ENCODE measurements around the gene RASL10B.

The RASL10B gene

GRCh38 chr17:35768797-35769196 lies 37.4 kb downstream of the RASL10B start:
- no peak for TF ChIP-seq ZNF384 (IDR thresholded peaks at IDR 0.05)
- TF ChIP-seq ARNT (IDR thresholded peaks at IDR 0.05): no peak
- no peak for TF ChIP-seq SP1 (IDR thresholded peaks at IDR 0.05)
- no peak for TF ChIP-seq TARDBP (IDR thresholded peaks at IDR 0.05)
- no peak for TF ChIP-seq FOXM1 (IDR thresholded peaks at IDR 0.05; ENCODE audit: borderline replicate concordance)
- no peak for TF ChIP-seq L3MBTL2 (conservative IDR thresholded peaks at IDR 0.05)
- TF ChIP-seq PKNOX1 (IDR thresholded peaks at IDR 0.05): no peak
- CTCF ChIA-PET: interaction anchor here (1.0 kb wide), 1 partner anchor 29 kb away, joined by 3 read pairs; no protein-coding TSS in a partner anchor
- POLR2A ChIA-PET: interaction anchor here (6.2 kb wide), 1 partner anchor 41 kb away, joined by 104 read pairs; the partner anchor contains the start of gene TAF15
- DNase-seq (ENCODE audit: extremely low spot score): no peak

GRCh38 chr17:35769895-35770486 lies 38.6 kb downstream of the RASL10B start:
- CTCF ChIA-PET: interaction anchor here (0.6 to 1.7 kb wide), 4 partner anchors 12 to 28 kb away, joined by 3 to 7 read pairs (median 4); no protein-coding TSS in a partner anchor
- no peak for DNase-seq (ENCODE audit: extremely low spot score)
- TF ChIP-seq FOXK2 (IDR thresholded peaks at IDR 0.05) (no peak), BHLHE40 (IDR thresholded peaks at IDR 0.05; ENCODE audit: borderline replicate concordance) (no peak), FOXA1 (IDR thresholded peaks at IDR 0.05) (no peak), L3MBTL2 (conservative IDR thresholded peaks at IDR 0.05) (no peak), CTBP1 (IDR thresholded peaks at IDR 0.05; ENCODE audit: borderline replicate concordance) (no peak), SP1 (IDR thresholded peaks at IDR 0.05) (no peak), ZNF384 (IDR thresholded peaks at IDR 0.05) (no peak), PKNOX1 (IDR thresholded peaks at IDR 0.05) (no peak), TARDBP (IDR thresholded peaks at IDR 0.05) (no peak), ELF4 (IDR thresholded peaks at IDR 0.05) (no peak), ARNT (IDR thresholded peaks at IDR 0.05) (no peak), NFRKB (IDR thresholded peaks at IDR 0.05) (no peak), SUZ12 (IDR thresholded peaks at IDR 0.05) (no peak), LEF1 (IDR thresholded peaks at IDR 0.05; ENCODE audit: borderline replicate concordance) (no peak), FOXM1 (IDR thresholded peaks at IDR 0.05; ENCODE audit: borderline replicate concordance) (no peak), HDGF (IDR thresholded peaks at IDR 0.05; ENCODE audit: borderline replicate concordance) (no peak)
- POLR2A ChIA-PET: interaction anchor here (2.2 kb wide), 1 partner anchor 39 kb away, joined by 11 read pairs; the partner anchor contains the start of gene TAF15

- CTCF ChIA-PET: no interaction called here
- POLR2A ChIA-PET: no interaction called here
- DNase-seq (ENCODE audit: extremely low spot score): no peak
- no peak for TF ChIP-seq SP1 (IDR thresholded peaks at IDR 0.05)
- no peak for TF ChIP-seq FOXK2 (IDR thresholded peaks at IDR 0.05)
- TF ChIP-seq ZNF384 (IDR thresholded peaks at IDR 0.05): no peak
- no peak for TF ChIP-seq FOXM1 (IDR thresholded peaks at IDR 0.05; ENCODE audit: borderline replicate concordance)
- TF ChIP-seq FOXA1 (IDR thresholded peaks at IDR 0.05): no peak
- no peak for TF ChIP-seq CTBP1 (IDR thresholded peaks at IDR 0.05; ENCODE audit: borderline replicate concordance)
- TF ChIP-seq ELF4 (IDR thresholded peaks at IDR 0.05): no peak
- TF ChIP-seq PKNOX1 (IDR thresholded peaks at IDR 0.05): no peak
- no peak for TF ChIP-seq ARNT (IDR thresholded peaks at IDR 0.05)
Measured at GRCh38 chr17:35773129-35773528, 41.7 kb downstream of the RASL10B start.

GRCh38 chr17:35773679-35774425 lies 42.4 kb downstream of the RASL10B start:
- CTCF ChIA-PET: interaction anchor here (0.7 to 1.0 kb wide), 2 partner anchors 9 to 10 kb away, joined by 3 to 6 read pairs; no protein-coding TSS in a partner anchor
- DNase-seq (ENCODE audit: extremely low spot score): no peak
- POLR2A ChIA-PET: interaction anchor here (0.8 kb wide), 1 partner anchor 35 kb away, joined by 4 read pairs; the partner anchor contains the start of gene TAF15
- no peak for TF ChIP-seq CTBP1 (IDR thresholded peaks at IDR 0.05; ENCODE audit: borderline replicate concordance)
- no peak for TF ChIP-seq NFRKB (IDR thresholded peaks at IDR 0.05)
- TF ChIP-seq TARDBP (IDR thresholded peaks at IDR 0.05): no peak
- TF ChIP-seq ZNF384 (IDR thresholded peaks at IDR 0.05): no peak
- no peak for TF ChIP-seq SUZ12 (IDR thresholded peaks at IDR 0.05)
- no peak for TF ChIP-seq BHLHE40 (IDR thresholded peaks at IDR 0.05; ENCODE audit: borderline replicate concordance)
- TF ChIP-seq ELF4 (IDR thresholded peaks at IDR 0.05): no peak
- TF ChIP-seq L3MBTL2 (conservative IDR thresholded peaks at IDR 0.05): no peak
- TF ChIP-seq PKNOX1 (IDR thresholded peaks at IDR 0.05): no peak
- no peak for TF ChIP-seq LEF1 (IDR thresholded peaks at IDR 0.05; ENCODE audit: borderline replicate concordance)
- TF ChIP-seq ARNT (IDR thresholded peaks at IDR 0.05): no peak
- no peak for TF ChIP-seq FOXM1 (IDR thresholded peaks at IDR 0.05; ENCODE audit: borderline replicate concordance)
- no peak for TF ChIP-seq FOXA1 (IDR thresholded peaks at IDR 0.05)
- TF ChIP-seq HDGF (IDR thresholded peaks at IDR 0.05; ENCODE audit: borderline replicate concordance): no peak
- no peak for TF ChIP-seq FOXK2 (IDR thresholded peaks at IDR 0.05)
- no peak for TF ChIP-seq SP1 (IDR thresholded peaks at IDR 0.05)

- ChIA-PET CTCF (interaction anchor here (0.7 to 1.0 kb wide), 2 partner anchors 10 to 11 kb away, joined by 3 to 6 read pairs; no protein-coding TSS in a partner anchor), POLR2A (interaction anchor here (0.8 to 1.9 kb wide), 2 partner anchors 34 kb away, joined by 4 to 8 read pairs; partner anchors contain the start of gene TAF15)
- DNase-seq (ENCODE audit: extremely low spot score): no peak
- no peak for TF ChIP-seq SP1 (IDR thresholded peaks at IDR 0.05)
Measured at GRCh38 chr17:35774499-35774898, 43.1 kb downstream of the RASL10B start.
